Suprapubic skin (tissue), 4 donors: ENCODE results near the gene UBQLN4.

ENCODE experiments used
- CTCF ChIP-seq, 2 donors: fragments of 200-600 bp in 1 of 2; fragments of 450-650 bp in 1 of 2; sonication (generic) in 1 of 2; IDR thresholded peaks; one replicate each; pipeline ENCODE4 v1.5.1; 2016 to 2019; ENCODE audit warnings: antibody characterized with exemption in 2 of 2, mild to moderate bottlenecking in 1 of 2, moderate library complexity in 1 of 2
- POLR2A ChIP-seq, 2 donors: fragments of 450-650 bp; IDR thresholded peaks; one replicate each; pipeline ENCODE4 v1.6.1; 2017; ENCODE audit warnings: antibody characterized with exemption in 2 of 2, mild to moderate bottlenecking in 2 of 2, moderate library complexity in 2 of 2
- POLR2AphosphoS5 ChIP-seq, 3 donors: sonication (generic); formaldehyde crosslinking; IDR thresholded peaks; one replicate each; pipeline ENCODE4 v1.6.1; 2017; ENCODE audit warnings: antibody characterized with exemption in 3 of 3

GRCh38 chr1:156078728-156079127 lies 25.1 kb upstream of the UBQLN4 start:
- TF ChIP-seq CTCF (IDR thresholded peaks at IDR 0.05), result no peak
- no peak for TF ChIP-seq POLR2A (IDR thresholded peaks at IDR 0.05)
- no peak for TF ChIP-seq POLR2AphosphoS5 (IDR thresholded peaks at IDR 0.05)
